Measurements from ENCODE around the gene NUP214. TPM values are rescaled to one million over a fixed set of nuclear protein-coding genes. Genes with fewer than 3 reads are reported as not detected.

The NUP214 gene
- total RNA-seq, 4 donors from 2014 or later = 64.7 to 90.8 (median 74.0) TPM

DNA sequence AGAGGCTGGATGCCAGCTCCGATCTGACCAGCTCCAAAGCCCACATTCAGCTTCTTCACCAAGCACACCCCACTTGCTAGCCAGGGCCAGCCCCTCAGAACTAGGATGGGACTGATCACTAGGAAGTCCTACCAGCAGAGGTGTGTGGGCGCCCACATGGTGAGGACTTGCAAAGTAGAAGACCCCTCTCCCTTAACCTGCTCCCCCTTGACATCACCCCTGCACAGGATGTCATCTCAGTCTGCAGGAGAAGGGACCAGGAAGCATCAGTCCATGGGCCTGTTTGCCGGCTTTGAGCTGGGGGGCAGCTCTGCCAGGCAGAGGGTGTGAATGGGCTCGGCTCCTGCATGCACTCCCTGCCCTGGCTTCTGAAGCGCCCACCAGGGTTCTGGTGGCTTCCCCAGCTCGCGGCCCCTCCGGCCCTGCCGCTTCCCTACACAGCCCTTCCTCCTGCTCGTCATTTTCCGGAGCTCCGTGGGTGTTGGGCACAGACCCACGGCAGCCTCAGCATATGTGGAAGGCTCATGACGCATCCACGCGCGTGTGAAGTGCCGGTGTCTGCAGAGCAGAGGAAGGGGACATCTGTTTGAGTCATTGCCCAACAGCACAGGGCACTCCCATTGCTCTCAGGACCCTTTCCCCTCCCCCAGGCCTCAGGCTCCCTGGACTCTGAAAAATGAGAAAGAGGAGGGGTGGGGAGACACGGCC, 154.6 kb downstream of the NUP214 start:
- TF ChIP-seq, protein P1, sequence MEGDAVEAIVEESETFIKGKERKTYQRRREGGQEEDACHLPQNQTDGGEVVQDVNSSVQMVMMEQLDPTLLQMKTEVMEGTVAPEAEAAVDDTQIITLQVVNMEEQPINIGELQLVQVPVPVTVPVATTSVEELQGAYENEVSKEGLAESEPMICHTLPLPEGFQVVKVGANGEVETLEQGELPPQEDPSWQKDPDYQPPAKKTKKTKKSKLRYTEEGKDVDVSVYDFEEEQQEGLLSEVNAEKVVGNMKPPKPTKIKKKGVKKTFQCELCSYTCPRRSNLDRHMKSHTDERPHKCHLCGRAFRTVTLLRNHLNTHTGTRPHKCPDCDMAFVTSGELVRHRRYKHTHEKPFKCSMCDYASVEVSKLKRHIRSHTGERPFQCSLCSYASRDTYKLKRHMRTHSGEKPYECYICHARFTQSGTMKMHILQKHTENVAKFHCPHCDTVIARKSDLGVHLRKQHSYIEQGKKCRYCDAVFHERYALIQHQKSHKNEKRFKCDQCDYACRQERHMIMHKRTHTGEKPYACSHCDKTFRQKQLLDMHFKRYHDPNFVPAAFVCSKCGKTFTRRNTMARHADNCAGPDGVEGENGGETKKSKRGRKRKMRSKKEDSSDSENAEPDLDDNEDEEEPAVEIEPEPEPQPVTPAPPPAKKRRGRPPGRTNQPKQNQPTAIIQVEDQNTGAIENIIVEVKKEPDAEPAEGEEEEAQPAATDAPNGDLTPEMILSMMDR (IDR thresholded peaks at IDR 0.05; ENCODE audit: low read depth) = no peak

DNA sequence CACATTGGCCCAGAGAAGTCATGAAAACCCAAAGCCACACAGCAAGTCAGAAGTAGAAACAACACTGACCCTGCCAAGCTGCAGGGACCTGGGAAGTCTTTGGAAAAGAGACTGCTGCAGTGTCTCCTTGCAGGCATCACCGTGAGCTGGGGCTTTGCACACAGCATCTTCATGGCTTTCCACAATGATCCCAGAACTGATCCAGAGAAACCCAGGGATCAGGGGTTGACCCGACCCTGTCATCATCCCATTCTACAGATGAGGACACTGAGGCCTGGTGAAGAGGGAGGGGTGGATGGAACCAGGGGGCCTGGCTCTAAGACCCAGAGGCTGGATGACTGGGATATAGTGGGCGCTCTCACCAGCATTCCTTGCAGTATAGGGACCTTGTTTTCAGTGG, 155.3 kb downstream of the NUP214 start:
- TF ChIP-seq, protein P1 (IDR thresholded peaks at IDR 0.05; ENCODE audit: low read depth) = no peak

DNA sequence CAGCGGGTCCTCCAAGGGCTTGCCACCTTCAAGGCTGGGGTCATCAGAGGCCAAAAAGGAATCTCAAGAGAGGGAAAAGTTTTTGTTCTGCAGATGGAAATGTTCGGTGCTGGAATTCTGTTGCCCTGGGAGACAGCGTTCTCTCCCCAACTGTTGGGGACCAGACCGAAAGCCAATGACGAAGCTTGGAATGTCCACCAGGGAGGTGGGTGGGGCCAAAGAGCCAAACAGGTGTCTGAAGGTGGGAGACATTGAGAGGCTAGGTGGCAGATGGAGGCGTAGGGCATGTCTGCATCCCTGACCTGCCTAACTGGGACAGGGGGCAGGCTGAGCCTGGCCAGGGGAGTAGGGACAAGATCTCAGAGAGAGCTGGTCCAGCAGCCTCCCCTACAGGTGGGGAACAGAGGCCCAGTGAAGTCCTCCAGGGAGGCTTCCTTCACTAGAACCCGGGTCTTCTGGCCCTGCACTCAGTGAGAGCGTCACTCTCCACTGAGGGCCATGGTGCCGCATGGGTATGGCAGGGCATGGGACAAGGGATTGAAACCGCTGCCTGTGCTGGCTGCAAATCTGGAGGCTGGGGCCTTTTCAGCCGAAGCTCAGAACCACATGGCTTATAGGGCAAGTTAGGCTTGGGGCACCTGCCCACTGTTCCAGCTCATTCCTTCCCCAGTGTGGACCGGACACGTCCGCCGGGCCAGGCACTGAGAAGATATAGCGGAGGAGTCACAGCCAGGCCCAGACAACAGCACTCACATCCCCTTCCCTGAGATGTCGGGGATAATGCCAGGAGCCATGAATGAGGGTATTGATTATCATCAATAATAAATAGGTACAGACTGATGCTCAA, 156.0 kb downstream of the NUP214 start:
- TF ChIP-seq, protein P1 (IDR thresholded peaks at IDR 0.05; ENCODE audit: low read depth) = no peak

DNA sequence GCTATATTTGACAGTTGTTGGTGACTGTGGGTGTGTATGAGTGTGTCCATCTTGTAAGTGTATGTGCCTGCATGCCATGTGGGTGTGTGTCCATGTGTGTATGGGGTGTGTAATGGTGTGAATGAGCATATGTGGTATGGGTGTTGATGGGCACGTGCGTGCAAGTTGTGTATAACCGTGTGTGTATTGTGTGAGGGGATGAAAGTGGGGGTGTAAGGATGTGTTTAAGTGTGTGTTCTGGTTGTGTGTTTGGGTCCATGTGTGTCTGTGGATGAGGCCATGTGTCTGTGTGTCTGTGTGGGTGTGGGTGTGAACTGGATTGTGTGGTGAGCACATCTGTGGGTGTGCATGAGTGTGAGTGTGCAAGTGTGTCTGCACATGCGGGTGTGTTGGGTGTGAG, 156.8 kb downstream of the NUP214 start:
- TF ChIP-seq, protein P1 (IDR thresholded peaks at IDR 0.05; ENCODE audit: low read depth) = no peak

DNA sequence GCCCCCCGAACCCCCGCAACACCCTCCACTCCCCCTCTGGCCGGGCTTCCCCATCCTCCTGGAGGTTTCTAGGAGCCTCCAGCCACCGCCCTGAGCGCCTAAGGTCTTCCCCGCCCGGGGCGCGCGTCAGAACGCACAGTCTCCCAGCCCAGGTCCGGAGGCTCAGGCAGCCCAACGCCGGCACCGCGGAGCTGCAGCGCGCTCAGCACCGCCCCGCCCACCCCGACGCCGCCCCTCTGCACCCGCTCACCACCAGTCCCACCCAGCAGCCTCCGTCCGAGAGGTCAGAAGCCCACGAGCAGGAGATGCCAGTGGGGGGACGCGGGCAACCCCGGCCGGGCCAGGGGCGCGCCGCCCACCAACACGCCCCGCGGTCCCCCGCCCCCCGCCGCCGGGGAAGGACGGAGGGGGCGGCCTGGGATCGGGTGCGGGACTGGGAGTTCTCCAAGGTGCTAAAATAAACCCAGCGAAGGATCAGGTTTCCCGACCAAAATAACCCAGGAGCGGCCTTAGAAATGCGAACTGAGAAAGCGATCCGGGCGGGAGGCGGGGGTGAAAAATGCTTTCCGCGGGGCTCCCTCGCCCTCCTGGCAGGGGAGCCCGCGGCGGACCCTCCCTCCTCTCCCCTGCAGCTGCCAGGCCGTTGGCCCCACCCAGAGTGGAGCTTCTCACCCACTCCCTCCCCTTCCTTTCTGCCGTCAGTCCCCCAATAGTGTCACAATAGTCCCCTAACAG, 157.5 kb downstream of the NUP214 start:
- TF ChIP-seq, protein P1 (IDR thresholded peaks at IDR 0.05; ENCODE audit: low read depth) = no peak

Small RNA genes lying within 50 kb of the gene (small RNA-seq; reads per million reads assigned to genes)
- not detected for gene RNU6-881P

Other genes starting within 250 kb of the NUP214 start
- not detected for gene QRFP, start 228.8 kb upstream of the NUP214 start, total RNA-seq
- 1 to 10 TPM in 1 of 4 donors, not detected in 3; 4.2 TPM for gene FIBCD1, start 186.3 kb upstream of the NUP214 start, total RNA-seq
- 1 to 10 TPM; 1.3 to 2.9 (median 1.9) TPM for gene LAMC3, start 116.4 kb upstream of the NUP214 start, total RNA-seq
- 10 to 100 TPM in 3 of 4 donors, 1 to 10 TPM in 1; 8.2 to 55.4 (median 19.4) TPM for gene AIF1L, start 29.1 kb upstream of the NUP214 start, total RNA-seq
- gene FAM78A, start 150.9 kb downstream of the NUP214 start, total RNA-seq = 1 to 10 TPM; 2.3 to 8.2 (median 3.2) TPM
- gene PLPP7, start 164.1 kb downstream of the NUP214 start, total RNA-seq = 10 to 100 TPM in 1 of 4 donors, 1 to 10 TPM in 3; 7.8 to 11.1 (median 8.5) TPM

All from subcutaneous adipose tissue (tissue), 4 donors.